GM12878 (cell line): Measurements from ENCODE around the gene REM2. TPM values are rescaled to one million over a fixed set of nuclear protein-coding genes. Genes with fewer than 3 reads are reported as not detected.

Experiments used
- ATAC-seq: fragments of 200-7000 bp; cut with Tn5 transposase; 3 replicates; pipeline ENCODE4 v1.9.1; 2020; ENCODE audit warnings: mild to moderate bottlenecking, moderate library complexity
- BruUV-seq: library from RNA; stranded (reverse); fragments of 400-500 nt; replicated peaks from 2 replicates; lab custom pipeline; 2021; lab: Mats Ljungman, UMichigan
- CTCF ChIA-PET: fragments of 300-600 bp; sonication (Branson Sonifier 250); formaldehyde crosslinking; extraction: SDS; loops from one replicate; lab custom pipeline; 2021; ENCODE audit warnings: inconsistent platforms; lab: Yijun Ruan, JAX
- POLR2A ChIA-PET: fragments of 350-600 bp; formaldehyde crosslinking; extraction: SDS; loops from one replicate; lab custom pipeline; 2021; ENCODE audit warnings: inconsistent platforms; lab: Charles Lee
- RAD21 ChIA-PET: fragments of 300-600 bp; sonication (Branson Sonifier 250); formaldehyde crosslinking; loops from one replicate; lab custom pipeline; 2023; ENCODE audit warnings: antibody characterized with exemption; ENCODE audit not compliant: unreplicated experiment; lab: Charles Lee
- SMC1A ChIA-PET: fragments of 300-600 bp; sonication (Branson Sonifier 250); formaldehyde crosslinking; loops from one replicate; lab custom pipeline; 2023; ENCODE audit not compliant: unreplicated experiment, uncharacterized antibody; lab: Charles Lee
- DNase-seq: peaks from one replicate; pipeline ENCODE4 v3.0.0-alpha.2; 2011; ENCODE audit warnings: low read depth, low spot score
- FAIRE-seq: peaks from 3 replicates; lab custom pipeline; 2011; peaks lifted over from hg19 to GRCh38; lab: Jason Lieb, UNC
- H2AFZ ChIP-seq: 2 replicates; pipeline ENCODE4 v1.6.0; 2011; ENCODE audit warnings: low read depth, low read length, control low read depth; ENCODE audit not compliant: control insufficient read depth
- H3K27ac ChIP-seq: 2 replicates; pipeline ENCODE4 v1.5.1; 2011; ENCODE audit warnings: control low read depth; ENCODE audit not compliant: control insufficient read depth, insufficient read depth
- H3K27me3 ChIP-seq, 2 experiments: replicated peaks in 1 of 2; 2 replicates each; pipeline versions ENCODE4 v1.6.0 to v1.6.1; 2011; ENCODE audit warnings: low read length in 1 of 2; ENCODE audit not compliant: control insufficient read depth in 2 of 2, insufficient read depth in 2 of 2
- H3K36me3 ChIP-seq, 2 experiments: 2 replicates each; pipeline ENCODE4 v1.5.1; 2011; ENCODE audit warnings: low read length in 1 of 2; ENCODE audit not compliant: control insufficient read depth in 2 of 2, insufficient read depth in 2 of 2
- H3K4me1 ChIP-seq: 2 replicates; pipeline ENCODE4 v1.6.1; 2011; ENCODE audit warnings: mild to moderate bottlenecking, low read length, moderate library complexity, mixed read lengths; ENCODE audit not compliant: control insufficient read depth, insufficient read depth
- H3K4me2 ChIP-seq: 2 replicates; pipeline ENCODE4 v1.6.0; 2011; ENCODE audit warnings: control low read depth; ENCODE audit not compliant: control insufficient read depth, insufficient read depth
- H3K4me3 ChIP-seq: fragments of 200-600 bp; sonication (generic); 2 replicates; pipeline ENCODE4 v1.5.1; 2016
- H3K79me2 ChIP-seq: 2 replicates; pipeline ENCODE4 v1.6.0; 2011; ENCODE audit warnings: low read length; ENCODE audit not compliant: control insufficient read depth, insufficient read depth
- H3K9ac ChIP-seq: 2 replicates; pipeline ENCODE4 v1.8.0; 2011; ENCODE audit warnings: low read length, control low read depth, mixed read lengths; ENCODE audit not compliant: control insufficient read depth, insufficient read depth
- H3K9me3 ChIP-seq: replicated peaks from 3 replicates; pipeline ENCODE4 v1.5.1; 2011; ENCODE audit warnings: mild to moderate bottlenecking, low read length; ENCODE audit not compliant: control insufficient read depth, insufficient read depth
- H4K20me1 ChIP-seq: 2 replicates; pipeline ENCODE4 v1.6.0; 2011; ENCODE audit not compliant: control insufficient read depth, insufficient read depth
- ASH2L ChIP-seq: fragments of 300-600, 200-600 bp; sonication (generic); IDR thresholded peaks from 2 replicates; pipeline ENCODE4 v1.6.1; 2017; ENCODE audit warnings: low read depth, mild to moderate bottlenecking, borderline replicate concordance
- BMI1 ChIP-seq: fragments of 450-650 bp; IDR thresholded peaks from 2 replicates; pipeline ENCODE4 v1.6.1; 2016; ENCODE audit warnings: mild to moderate bottlenecking, moderate library complexity, borderline replicate concordance
- HDAC6 ChIP-seq: fragments of 200-600 bp; sonication (generic); IDR thresholded peaks from one replicate; pipeline ENCODE4 v1.8.0; 2017; ENCODE audit warnings: antibody characterized with exemption; ENCODE audit not compliant: unreplicated experiment
- NR2F1 ChIP-seq: fragments of 450-650 bp; conservative IDR thresholded peaks from 2 replicates; pipeline ENCODE4 v1.6.1; 2017; ENCODE audit warnings: mild to moderate bottlenecking
- PML ChIP-seq: IDR thresholded peaks from 2 replicates; pipeline ENCODE4 v1.6.1; 2012; ENCODE audit warnings: low read length, inconsistent platforms
- SMARCA5 ChIP-seq: fragments of 450-650 bp; IDR thresholded peaks from 2 replicates; pipeline ENCODE4 v1.6.1; 2017; ENCODE audit warnings: mild to moderate bottlenecking
- SMC3 ChIP-seq: IDR thresholded peaks from 2 replicates; pipeline ENCODE4 v1.6.1; 2011; ENCODE audit warnings: low read length, improper control_type of control experiment, borderline replicate concordance
- SPI1 ChIP-seq: IDR thresholded peaks from 2 replicates; pipeline ENCODE4 v1.6.1; 2011; ENCODE audit warnings: low read depth, mild to moderate bottlenecking, low read length, moderate library complexity, borderline replicate concordance; ENCODE audit not compliant: insufficient read depth
- WGBS: methylation state at CpG from one replicate; pipeline ENCODE4 v1.1.6; 2016; ENCODE audit warnings: low lambda C conversion rate; ENCODE audit not compliant: insufficient replicate concordance, insufficient coverage; ENCODE audit errors: missing lambda C conversion rate; 5-methylcytosine and 5-hydroxymethylcytosine counted together
- in situ Hi-C: fragments of 300-500 bp; cut with MboI; formaldehyde crosslinking; loops from 9 replicates; pipeline ENCODE4 v1.14.3; 2018; ENCODE audit warnings: mixed read lengths
- intact Hi-C: fragments of 100-400 bp; cut with micrococcal nuclease; formaldehyde crosslinking; loops from one replicate; pipeline ENCODE4 v1.14.2; 2022; ENCODE audit not compliant: unreplicated experiment
- polyA plus RNA-seq, 11 experiments: library from polyadenylated mRNA; depleted of rRNA in 4 of 11; unstranded in 6 of 11; stranded (reverse) in 5 of 11; fragments of >200 nt; fragmentation: Nextera tagmentation in 4 of 11; fragmentation: Illumina TruSeq in 1 of 11; extraction: Ambion mirVana in 4 of 11; extraction: Trizol in 1 of 11; gene quantifications; 1 replicate in 1 of 11; 2 replicates in 10 of 11; pipeline versions ENCODE4 v1.2.1 to v1.2.3, GENCODE V29; 2011 to 2016; ENCODE audit warnings: inconsistent platforms in 2 of 11, missing spikeins in 2 of 11, low read depth in 1 of 11
- total RNA-seq, 4 experiments: library from RNA; depleted of rRNA in 3 of 4; stranded (reverse); fragments of >200 nt in 3 of 4; fragmentation: Illumina TruSeq in 1 of 4; extraction: Trizol in 1 of 4; gene quantifications; 2 replicates each; pipeline versions ENCODE4 v1.2.1 to v1.2.3, GENCODE V29; 2013 to 2021
- TF ChIP-seq, protein P1 (sequence below): fragments of 450-650 bp; IDR thresholded peaks from 2 replicates; pipeline ENCODE4 v1.6.1; 2017; ENCODE audit warnings: mild to moderate bottlenecking, low read depth, inconsistent platforms; ENCODE audit not compliant: poor library complexity, severe bottlenecking
- TF ChIP-seq, protein P2 (sequence below): fragments of 450-650 bp; IDR thresholded peaks from 2 replicates; pipeline ENCODE4 v1.6.1; 2018; ENCODE audit warnings: borderline replicate concordance, mild to moderate bottlenecking; ENCODE audit not compliant: partially characterized antibody

REM2 gene
- total and polyA plus RNA-seq, 10 of the 15 experiments (the other 5 are each of a cell fraction or from before 2014, with no cell fraction given): 0.27 to 1.5 (median 0.83) TPM

- TF ChIP-seq ASH2L: no peak
- no peak for TF ChIP-seq BMI1
- no peak for TF ChIP-seq SPI1
- TF ChIP-seq, protein P1, sequence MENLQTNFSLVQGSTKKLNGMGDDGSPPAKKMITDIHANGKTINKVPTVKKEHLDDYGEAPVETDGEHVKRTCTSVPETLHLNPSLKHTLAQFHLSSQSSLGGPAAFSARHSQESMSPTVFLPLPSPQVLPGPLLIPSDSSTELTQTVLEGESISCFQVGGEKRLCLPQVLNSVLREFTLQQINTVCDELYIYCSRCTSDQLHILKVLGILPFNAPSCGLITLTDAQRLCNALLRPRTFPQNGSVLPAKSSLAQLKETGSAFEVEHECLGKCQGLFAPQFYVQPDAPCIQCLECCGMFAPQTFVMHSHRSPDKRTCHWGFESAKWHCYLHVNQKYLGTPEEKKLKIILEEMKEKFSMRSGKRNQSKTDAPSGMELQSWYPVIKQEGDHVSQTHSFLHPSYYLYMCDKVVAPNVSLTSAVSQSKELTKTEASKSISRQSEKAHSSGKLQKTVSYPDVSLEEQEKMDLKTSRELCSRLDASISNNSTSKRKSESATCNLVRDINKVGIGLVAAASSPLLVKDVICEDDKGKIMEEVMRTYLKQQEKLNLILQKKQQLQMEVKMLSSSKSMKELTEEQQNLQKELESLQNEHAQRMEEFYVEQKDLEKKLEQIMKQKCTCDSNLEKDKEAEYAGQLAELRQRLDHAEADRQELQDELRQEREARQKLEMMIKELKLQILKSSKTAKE: no peak
- no peak for TF ChIP-seq NR2F1
- no peak for TF ChIP-seq PML
- TF ChIP-seq, protein P2, sequence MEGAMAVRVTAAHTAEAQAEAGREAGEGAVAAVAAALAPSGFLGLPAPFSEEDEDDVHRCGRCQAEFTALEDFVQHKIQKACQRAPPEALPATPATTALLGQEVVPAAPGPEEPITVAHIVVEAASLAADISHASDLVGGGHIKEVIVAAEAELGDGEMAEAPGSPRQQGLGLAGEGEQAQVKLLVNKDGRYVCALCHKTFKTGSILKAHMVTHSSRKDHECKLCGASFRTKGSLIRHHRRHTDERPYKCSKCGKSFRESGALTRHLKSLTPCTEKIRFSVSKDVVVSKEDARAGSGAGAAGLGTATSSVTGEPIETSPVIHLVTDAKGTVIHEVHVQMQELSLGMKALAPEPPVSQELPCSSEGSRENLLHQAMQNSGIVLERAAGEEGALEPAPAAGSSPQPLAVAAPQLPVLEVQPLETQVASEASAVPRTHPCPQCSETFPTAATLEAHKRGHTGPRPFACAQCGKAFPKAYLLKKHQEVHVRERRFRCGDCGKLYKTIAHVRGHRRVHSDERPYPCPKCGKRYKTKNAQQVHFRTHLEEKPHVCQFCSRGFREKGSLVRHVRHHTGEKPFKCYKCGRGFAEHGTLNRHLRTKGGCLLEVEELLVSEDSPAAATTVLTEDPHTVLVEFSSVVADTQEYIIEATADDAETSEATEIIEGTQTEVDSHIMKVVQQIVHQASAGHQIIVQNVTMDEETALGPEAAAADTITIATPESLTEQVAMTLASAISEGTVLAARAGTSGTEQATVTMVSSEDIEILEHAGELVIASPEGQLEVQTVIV: no peak
- TF ChIP-seq SMARCA5: no peak
- TF ChIP-seq HDAC6: no peak
- no peak for TF ChIP-seq SMC3
- Histone ChIP-seq H3K4me3 (no peak overlapping the region), H3K4me2 (no peak overlapping the region), H3K9me3 (no peaks in the 10 kb centered on the region), H4K20me1 (no peaks in the 10 kb centered on the region), H3K9ac (no peak overlapping the region), H3K27ac (no peak overlapping the region), H3K79me2 (no peaks in the 10 kb centered on the region), H2AFZ (no peak overlapping the region), H3K27me3 (no peaks in the 10 kb centered on the region), H3K4me1 (peaks cover 4% of the 10 kb centered on the region; the same call in 1 of the 2 replicates), H3K36me3 (no peaks in the 10 kb centered on the region)
- RAD21 ChIA-PET: interaction anchor here (1.0 to 1.2 kb wide), 3 partner anchors 66 to 274 kb away, joined by 3 read pairs; no protein-coding TSS in a partner anchor
- POLR2A ChIA-PET: interaction anchor here (0.6 kb wide), 1 partner anchor 132 kb away, joined by 3 read pairs; no protein-coding TSS in a partner anchor
- in situ Hi-C loops (loop anchor here (5.0 to 10.0 kb wide), 2 partner anchors 68 to 530 kb away; no protein-coding TSS in a partner anchor), intact Hi-C loops (no loop called here)
- ATAC-seq (no peak), FAIRE-seq (no peak), DNase-seq (no peak)
- no TSS peak for BruUV-seq
- WGBS: 83% methylated on average over 9 of the region's 9 CpGs
- SMC1A ChIA-PET: interaction anchor here (0.6 kb wide), 1 partner anchor 55 kb away, joined by 3 read pairs; no protein-coding TSS in a partner anchor
- CTCF ChIA-PET: interaction anchor here (0.6 to 1.6 kb wide), 4 partner anchors 10 to 275 kb away, joined by 3 to 8 read pairs (median 6); no protein-coding TSS in a partner anchor
Observed at GRCh38 chr14:22845103-22845394, 38.0 kb upstream of the REM2 start.
